ENCODE results near the gene MRPS12.

Gene MRPS12

DNA sequence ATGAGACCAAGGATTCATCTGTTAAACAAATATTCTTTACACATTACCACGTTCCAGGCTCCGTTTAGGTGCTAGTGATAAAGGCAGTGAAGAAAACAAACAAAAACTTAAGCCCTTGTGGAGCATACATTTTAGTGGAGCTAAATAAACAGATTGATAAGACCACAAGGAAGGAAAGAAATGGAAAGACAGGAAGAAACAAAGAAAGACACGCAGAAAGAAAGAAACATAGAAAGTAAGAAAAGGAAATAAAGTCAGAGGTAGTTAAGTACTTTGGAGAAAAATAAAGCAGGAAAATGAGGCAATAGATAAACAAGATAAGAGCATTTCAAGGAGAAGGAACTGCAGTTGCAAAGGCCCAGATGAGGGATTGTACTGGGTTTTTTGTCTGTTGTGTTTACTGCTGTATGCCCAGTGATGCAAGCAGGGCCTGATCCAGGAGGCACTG lies 30.0 kb upstream of the MRPS12 start:
- H3K27me3 ChIP-seq (replicated peaks; ENCODE audit: insufficient read depth, low read length) = no peaks in the 10 kb centered on the region
- H3F3A ChIP-seq (ENCODE audit: insufficient read depth, low read length) = peaks cover 6% of the 10 kb centered on the region
- H3K4me3 ChIP-seq (ENCODE audit: low read length) = peak overlapping the region; percentile 73
- peak overlapping the region; percentile 75 for H3K9ac ChIP-seq (ENCODE audit: low read length)
- no peak overlapping the region for H2AFZ ChIP-seq (ENCODE audit: low read length)
- no peaks in the 10 kb centered on the region for H3K9me2 ChIP-seq (replicated peaks; ENCODE audit: insufficient read depth, low read length)
- peaks cover 17% of the 10 kb centered on the region; the same call in 1 of the 2 replicates for H3K4me1 ChIP-seq (ENCODE audit: low read length)
- DNase-seq = no peak
- no peak for TF ChIP-seq EZH2phosphoT487 (IDR thresholded peaks at IDR 0.05; ENCODE audit: low read length)
- TF ChIP-seq EZH2 (optimal IDR thresholded peaks at IDR 0.05; ENCODE audit: low read depth, low read length) = no peak
- no peak for TF ChIP-seq CTCF (IDR thresholded peaks at IDR 0.05; ENCODE audit: low read length)
- H3K36me3 ChIP-seq (replicated peaks; ENCODE audit: insufficient read depth, low read length) = no peaks in the 10 kb centered on the region
- H3K79me2 ChIP-seq (ENCODE audit: low read length) = peaks cover 66% of the 10 kb centered on the region
- H4K20me1 ChIP-seq (ENCODE audit: insufficient read depth, low read length) = no peaks in the 10 kb centered on the region
- H3K4me2 ChIP-seq (ENCODE audit: low read depth, low read length) = peak overlapping the region; percentile 75
- peak overlapping the region; percentile 43; the same call in 1 of the 2 replicates for H3K27ac ChIP-seq (ENCODE audit: low read length)
- H3K9me3 ChIP-seq (replicated peaks; ENCODE audit: insufficient read depth, low read length) = no peaks in the 10 kb centered on the region

- peaks cover 17% of the 10 kb centered on the region; the same call in 1 of the 2 replicates for H3K4me1 ChIP-seq (ENCODE audit: low read length)
- H3K27me3 ChIP-seq (replicated peaks; ENCODE audit: insufficient read depth, low read length) = no peaks in the 10 kb centered on the region
- H3K79me2 ChIP-seq (ENCODE audit: low read length) = peaks cover 62% of the 10 kb centered on the region
- H3K4me2 ChIP-seq (ENCODE audit: low read depth, low read length) = peak overlapping the region; percentile 75; the same call in 1 of the 2 replicates
- H3K36me3 ChIP-seq (replicated peaks; ENCODE audit: insufficient read depth, low read length) = no peaks in the 10 kb centered on the region
- H3F3A ChIP-seq (ENCODE audit: insufficient read depth, low read length) = peaks cover 6% of the 10 kb centered on the region
- no peaks in the 10 kb centered on the region for H4K20me1 ChIP-seq (ENCODE audit: insufficient read depth, low read length)
- H3K9me2 ChIP-seq (replicated peaks; ENCODE audit: insufficient read depth, low read length) = no peaks in the 10 kb centered on the region
- H3K9ac ChIP-seq (ENCODE audit: low read length) = no peak overlapping the region
- no peak overlapping the region for H3K4me3 ChIP-seq (ENCODE audit: low read length)
- H3K27ac ChIP-seq (ENCODE audit: low read length) = no peak overlapping the region
- no peak for TF ChIP-seq EZH2 (optimal IDR thresholded peaks at IDR 0.05; ENCODE audit: low read depth, low read length)
- TF ChIP-seq CTCF (IDR thresholded peaks at IDR 0.05; ENCODE audit: low read length) = no peak
- no peak for TF ChIP-seq EZH2phosphoT487 (IDR thresholded peaks at IDR 0.05; ENCODE audit: low read length)
- no peaks in the 10 kb centered on the region for H3K9me3 ChIP-seq (replicated peaks; ENCODE audit: insufficient read depth, low read length)
- no peak overlapping the region for H2AFZ ChIP-seq (ENCODE audit: low read length)
- DNase-seq = no peak
Observed at GRCh38 chr19:38901683-38902082, 29.1 kb upstream of the MRPS12 start.

DNA sequence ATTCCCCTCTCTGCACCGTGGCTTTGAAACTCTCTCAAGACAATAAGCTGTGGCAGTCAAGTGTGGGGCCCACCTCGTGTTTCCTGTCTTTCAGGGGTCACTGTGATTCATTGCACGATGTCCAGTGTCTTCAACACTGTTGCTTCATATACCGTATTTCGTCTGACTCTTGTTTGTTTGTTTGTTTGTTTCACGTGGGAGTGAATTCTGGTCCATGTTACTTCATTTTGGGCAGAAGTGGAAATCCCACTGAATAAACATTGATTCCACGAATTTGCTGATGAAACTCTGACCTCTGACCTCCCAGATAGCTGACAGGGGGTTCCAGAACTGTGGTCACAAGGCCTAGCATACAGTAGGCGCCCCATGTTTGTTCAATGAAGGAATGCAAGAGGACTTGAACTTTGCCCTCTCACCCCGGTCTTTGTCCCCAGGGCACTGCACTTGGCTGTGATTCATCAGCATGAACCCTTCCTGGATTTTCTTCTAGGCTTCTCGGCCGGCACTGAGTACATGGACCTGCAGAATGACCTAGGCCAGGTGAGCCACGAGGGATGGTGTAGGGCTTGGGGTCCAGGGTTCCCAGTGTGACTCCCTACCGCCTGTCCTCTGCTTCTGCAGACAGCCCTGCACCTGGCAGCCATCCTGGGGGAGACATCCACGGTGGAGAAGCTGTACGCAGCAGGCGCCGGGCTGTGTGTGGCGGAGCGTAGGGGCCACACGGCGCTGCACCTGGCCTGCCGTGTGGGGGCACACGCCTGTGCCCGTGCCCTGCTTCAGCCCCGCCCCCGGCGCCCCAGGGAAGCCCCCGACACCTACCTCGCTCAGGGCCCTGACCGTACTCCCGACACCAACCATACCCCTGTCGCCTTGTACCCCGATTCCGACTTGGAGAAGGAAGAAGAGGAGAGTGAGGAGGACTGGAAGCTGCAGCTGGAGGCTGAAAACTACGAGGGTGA lies 25.9 kb upstream of the MRPS12 start:
- Histone ChIP-seq H3K9me2 (replicated peaks; ENCODE audit: insufficient read depth, low read length) (no peaks in the 10 kb centered on the region), H2AFZ (ENCODE audit: low read length) (no peak overlapping the region), H4K20me1 (ENCODE audit: insufficient read depth, low read length) (no peaks in the 10 kb centered on the region), H3K4me1 (ENCODE audit: low read length) (peaks cover 6% of the 10 kb centered on the region; the same call in 1 of the 2 replicates), H3K9ac (ENCODE audit: low read length) (no peak overlapping the region), H3F3A (ENCODE audit: insufficient read depth, low read length) (peaks cover 6% of the 10 kb centered on the region), H3K79me2 (ENCODE audit: low read length) (peaks cover 37% of the 10 kb centered on the region), H3K9me3 (replicated peaks; ENCODE audit: insufficient read depth, low read length) (no peaks in the 10 kb centered on the region), H3K4me2 (ENCODE audit: low read depth, low read length) (no peak overlapping the region), H3K27ac (ENCODE audit: low read length) (no peak overlapping the region), H3K27me3 (replicated peaks; ENCODE audit: insufficient read depth, low read length) (no peaks in the 10 kb centered on the region), H3K36me3 (replicated peaks; ENCODE audit: insufficient read depth, low read length) (no peaks in the 10 kb centered on the region), H3K4me3 (ENCODE audit: low read length) (no peak overlapping the region)
- no peak for TF ChIP-seq EZH2phosphoT487 (IDR thresholded peaks at IDR 0.05; ENCODE audit: low read length)
- no peak for TF ChIP-seq EZH2 (optimal IDR thresholded peaks at IDR 0.05; ENCODE audit: low read depth, low read length)
- TF ChIP-seq CTCF (IDR thresholded peaks at IDR 0.05; ENCODE audit: low read length) = no peak
- DNase-seq = no peak

Data from MM.1S (cell line).